ENCODE data around the gene AQP12A.

DNA sequence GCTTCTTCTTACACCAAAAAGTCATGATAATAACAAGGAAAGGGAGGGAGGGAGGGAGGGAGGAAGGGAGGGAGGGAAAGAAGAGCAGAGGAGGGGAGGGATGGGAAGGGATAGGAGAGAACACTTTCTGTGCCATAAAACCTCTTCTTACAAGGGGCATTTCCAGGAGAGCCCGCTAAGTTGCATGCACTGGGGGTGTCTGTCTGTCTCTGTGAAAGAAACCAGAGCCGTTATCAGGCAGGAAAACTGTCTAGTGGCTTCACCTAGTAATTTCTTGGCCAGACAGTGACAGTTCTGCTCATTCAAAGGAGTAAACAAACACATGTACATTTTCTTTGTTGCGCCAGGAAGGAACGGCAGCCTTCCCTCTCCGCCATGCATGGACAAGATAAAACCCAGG is 45.8 kb downstream of the AQP12A start:
- TF ChIP-seq EZH2phosphoT487 (conservative IDR thresholded peaks at IDR 0.05; ENCODE audit: low read length), result no peak
- TF ChIP-seq, protein P1, sequence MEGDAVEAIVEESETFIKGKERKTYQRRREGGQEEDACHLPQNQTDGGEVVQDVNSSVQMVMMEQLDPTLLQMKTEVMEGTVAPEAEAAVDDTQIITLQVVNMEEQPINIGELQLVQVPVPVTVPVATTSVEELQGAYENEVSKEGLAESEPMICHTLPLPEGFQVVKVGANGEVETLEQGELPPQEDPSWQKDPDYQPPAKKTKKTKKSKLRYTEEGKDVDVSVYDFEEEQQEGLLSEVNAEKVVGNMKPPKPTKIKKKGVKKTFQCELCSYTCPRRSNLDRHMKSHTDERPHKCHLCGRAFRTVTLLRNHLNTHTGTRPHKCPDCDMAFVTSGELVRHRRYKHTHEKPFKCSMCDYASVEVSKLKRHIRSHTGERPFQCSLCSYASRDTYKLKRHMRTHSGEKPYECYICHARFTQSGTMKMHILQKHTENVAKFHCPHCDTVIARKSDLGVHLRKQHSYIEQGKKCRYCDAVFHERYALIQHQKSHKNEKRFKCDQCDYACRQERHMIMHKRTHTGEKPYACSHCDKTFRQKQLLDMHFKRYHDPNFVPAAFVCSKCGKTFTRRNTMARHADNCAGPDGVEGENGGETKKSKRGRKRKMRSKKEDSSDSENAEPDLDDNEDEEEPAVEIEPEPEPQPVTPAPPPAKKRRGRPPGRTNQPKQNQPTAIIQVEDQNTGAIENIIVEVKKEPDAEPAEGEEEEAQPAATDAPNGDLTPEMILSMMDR (IDR thresholded peaks at IDR 0.05; ENCODE audit: insufficient read depth, low read length, poor library complexity, severe bottlenecking), result no peak
